K562 (cell line): ENCODE measurements around the gene AMDHD2. TPM values are rescaled to one million over a fixed set of nuclear protein-coding genes. Genes with fewer than 3 reads are reported as not detected.

Experiments used
- ATF4 ChIP-seq: fragments of 450-650 bp; formaldehyde crosslinking; IDR thresholded peaks from 2 replicates; pipeline ENCODE4 v1.4.0; 2022; ENCODE audit warnings: mild to moderate bottlenecking, moderate library complexity
- NR2C2 ChIP-seq, 2 experiments: fragments of 200-800 bp in 1 of 2; sonication (Bioruptor generic) in 1 of 2; sonication (generic) in 1 of 2; formaldehyde crosslinking in 1 of 2; IDR thresholded peaks; 2 replicates each; pipeline versions ENCODE4 v1.6.1 to v1.8.0; 2016 to 2022; ENCODE audit warnings: mild to moderate bottlenecking in 1 of 2, missing compliant biosample characterization in 1 of 2, missing genetic modification characterization in 1 of 2, missing genetic modification reagents in 1 of 2
- POLR3A ChIP-seq: IDR thresholded peaks from 2 replicates; pipeline ENCODE4 v1.6.1; 2011; ENCODE audit warnings: borderline replicate concordance, mild to moderate bottlenecking, moderate library complexity; ENCODE audit not compliant: insufficient read length, insufficient read depth; ENCODE audit errors: extremely low read depth
- RBM17 ChIP-seq: fragments of 200-400 bp; formaldehyde crosslinking; IDR thresholded peaks from 2 replicates; pipeline ENCODE4 v1.6.1; 2017; ENCODE audit warnings: low read depth, mild to moderate bottlenecking, low read length, borderline replicate concordance
- RFX7 ChIP-seq: fragments of 250-450 bp; sonication (Bioruptor Pico); IDR thresholded peaks from 2 replicates; pipeline ENCODE4 v1.5.1; 2021; ENCODE audit warnings: mild to moderate bottlenecking
- SIX5 ChIP-seq, 2 experiments: IDR thresholded peaks; 2 replicates each; pipeline ENCODE4 v1.6.1; 2011; ENCODE audit warnings: low read length in 2 of 2, borderline replicate concordance in 1 of 2, low read depth in 1 of 2, mild to moderate bottlenecking in 1 of 2, moderate library complexity in 1 of 2; ENCODE audit not compliant: insufficient read depth in 1 of 2
- TFAP4 ChIP-seq: sonication (generic); formaldehyde crosslinking; IDR thresholded peaks from 2 replicates; pipeline ENCODE4 v1.8.0; 2022; ENCODE audit warnings: missing genetic modification reagents, mild to moderate bottlenecking, moderate library complexity, borderline replicate concordance
- polyA plus RNA-seq, 8 experiments: library from polyadenylated mRNA; depleted of rRNA in 4 of 8; stranded (reverse) in 5 of 8; unstranded in 3 of 8; fragments of >200 nt; fragmentation: Nextera tagmentation in 2 of 8; fragmentation: Illumina TruSeq in 1 of 8; extraction: Ambion mirVana in 2 of 8; extraction: Trizol in 1 of 8; gene quantifications; 2 replicates each; pipeline versions ENCODE4 v1.2.1 to v1.2.3, GENCODE V29; 2011 to 2014; ENCODE audit warnings: inconsistent platforms in 1 of 8, missing spikeins in 1 of 8
- total RNA-seq, 7 experiments: library from RNA; depleted of rRNA in 6 of 7; stranded (reverse); fragments of >200 nt in 6 of 7; fragmentation: Illumina TruSeq in 2 of 7; extraction: Trizol in 2 of 7; gene quantifications; 2 replicates each; pipeline versions ENCODE4 v1.2.1 to v1.2.3, GENCODE V29; 2011 to 2021; ENCODE audit warnings: low replicate concordance in 1 of 7

AMDHD2 gene
- total and polyA plus RNA-seq, 9 of the 15 experiments (the other 6 are each of a cell fraction or from before 2014, with no cell fraction given): 0.38 to 56.9 (median 18.3) TPM; not detected in 1

- TF ChIP-seq SIX5 (IDR thresholded peaks at IDR 0.05; ENCODE audit: borderline replicate concordance in 1 of 2, insufficient read depth in 1 of 2, low read depth in 1 of 2, low read length in 2 of 2) (no peak), RFX7 (CRISPR knock-in tag) (no peak), POLR3A (no peak), TFAP4 (CRISPR knock-in tag) (peak; percentile 62; the same call in 1 of the 2 replicates), NR2C2 (CRISPR knock-in tag; IDR thresholded peaks at IDR 0.05) (peak; percentile 51; the same call in 1 of the 2 replicates), NR2C2 (tag; IDR thresholded peaks at IDR 0.05) (peak; percentile 92), RBM17 (no peak), ATF4 (CRISPR knock-in tag) (no peak)
Observed at GRCh38 chr16:2497116-2497630, 23.0 kb upstream of the AMDHD2 start (continued).
